ENCODE data around the gene PPP4C.
"Not testable (repeated sequence)": the region's sequence is repeated elsewhere in the genome, so short reads cannot be mapped to it uniquely, and the experiment has no call there.

Gene PPP4C

GRCh38 chr16:30031477-30031918 is 44.3 kb upstream of the PPP4C start:
- DNase-seq (ENCODE audit: low read depth), result no peak
- H3K4me3 ChIP-seq (ENCODE audit: low read depth, low read length), result no peak overlapping the region
- TF ChIP-seq CTCF (IDR thresholded peaks at IDR 0.05; ENCODE audit: insufficient read depth, low read depth, low read length, missing control alignments), result no peak

- H3K4me3 ChIP-seq (ENCODE audit: low read depth, low read length), result no peak overlapping the region
- DNase-seq (ENCODE audit: low read depth), result peak; percentile 81
- peak; percentile 79 for TF ChIP-seq CTCF (IDR thresholded peaks at IDR 0.05; ENCODE audit: insufficient read depth, low read depth, low read length, missing control alignments)
These were observed 43.5 kb upstream of the PPP4C start for GRCh38 chr16:30032083-30032819.

- no peak overlapping the region for H3K4me3 ChIP-seq (ENCODE audit: low read depth, low read length)
These were observed 42.5 kb upstream of the PPP4C start for GRCh38 chr16:30033270-30033669.

GRCh38 chr16:30040221-30040620 is 35.6 kb upstream of the PPP4C start:
- no peak for DNase-seq (ENCODE audit: low read depth)
- no peak overlapping the region for H3K4me3 ChIP-seq (ENCODE audit: low read depth, low read length)
- TF ChIP-seq CTCF (IDR thresholded peaks at IDR 0.05; ENCODE audit: insufficient read depth, low read depth, low read length, missing control alignments), result no peak

More at GRCh38 chr16:30033270-30033669, 42.5 kb upstream of the PPP4C start:
- DNase-seq (ENCODE audit: low read depth), result peak; percentile 35
- TF ChIP-seq CTCF (IDR thresholded peaks at IDR 0.05; ENCODE audit: insufficient read depth, low read depth, low read length, missing control alignments), result no peak

- H3K4me3 ChIP-seq (ENCODE audit: low read depth, low read length); DNase-seq (ENCODE audit: low read depth): not testable (repeated sequence)
These were observed 35.1 kb upstream of the PPP4C start for GRCh38 chr16:30040690-30041089.

- DNase-seq (ENCODE audit: low read depth), result no peak
- TF ChIP-seq CTCF (IDR thresholded peaks at IDR 0.05; ENCODE audit: insufficient read depth, low read depth, low read length, missing control alignments), result no peak
These were observed 34.0 kb upstream of the PPP4C start for GRCh38 chr16:30041841-30042240.

GRCh38 chr16:30046178-30046577 is 29.6 kb upstream of the PPP4C start:
- no peak for DNase-seq (ENCODE audit: low read depth)
- no peak overlapping the region for H3K4me3 ChIP-seq (ENCODE audit: low read depth, low read length)
- no peak for TF ChIP-seq CTCF (IDR thresholded peaks at IDR 0.05; ENCODE audit: insufficient read depth, low read depth, low read length, missing control alignments)

More at GRCh38 chr16:30041841-30042240, 34.0 kb upstream of the PPP4C start:
- no peak overlapping the region for H3K4me3 ChIP-seq (ENCODE audit: low read depth, low read length)
